Adipocyte (in vitro differentiated cells): ENCODE measurements around the gene DENND4A.

Experiments used
- DNase-seq: peaks from one replicate; pipeline ENCODE4 v3.0.0-alpha.2; 2015; ENCODE audit warnings: low read depth
- H3K27me3 ChIP-seq: replicated peaks from 2 replicates; pipeline ENCODE4 v1.7.0; 2013; ENCODE audit warnings: mild to moderate bottlenecking, low read length, moderate library complexity; ENCODE audit not compliant: control insufficient read depth, insufficient read depth
- H3K36me3 ChIP-seq: 2 replicates; pipeline ENCODE4 v1.7.0; 2013; ENCODE audit warnings: low read length, mild to moderate bottlenecking, moderate library complexity; ENCODE audit not compliant: control insufficient read depth, insufficient read depth, severe bottlenecking
- H3K4me1 ChIP-seq: 2 replicates; pipeline ENCODE4 v1.7.0; 2013; ENCODE audit warnings: mild to moderate bottlenecking, low read length, moderate library complexity; ENCODE audit not compliant: control insufficient read depth, insufficient read depth
- H3K4me3 ChIP-seq: 2 replicates; pipeline ENCODE4 v1.7.0; 2013; ENCODE audit warnings: mild to moderate bottlenecking, low read length, moderate library complexity
- H3K9ac ChIP-seq: 2 replicates; pipeline ENCODE4 v1.7.0; 2013; ENCODE audit warnings: mild to moderate bottlenecking, low read length, moderate library complexity
- H3K9me3 ChIP-seq: 2 replicates; pipeline ENCODE4 v1.7.0; 2013; ENCODE audit warnings: mild to moderate bottlenecking, low read length, moderate library complexity; ENCODE audit not compliant: control insufficient read depth

DENND4A gene

DNA sequence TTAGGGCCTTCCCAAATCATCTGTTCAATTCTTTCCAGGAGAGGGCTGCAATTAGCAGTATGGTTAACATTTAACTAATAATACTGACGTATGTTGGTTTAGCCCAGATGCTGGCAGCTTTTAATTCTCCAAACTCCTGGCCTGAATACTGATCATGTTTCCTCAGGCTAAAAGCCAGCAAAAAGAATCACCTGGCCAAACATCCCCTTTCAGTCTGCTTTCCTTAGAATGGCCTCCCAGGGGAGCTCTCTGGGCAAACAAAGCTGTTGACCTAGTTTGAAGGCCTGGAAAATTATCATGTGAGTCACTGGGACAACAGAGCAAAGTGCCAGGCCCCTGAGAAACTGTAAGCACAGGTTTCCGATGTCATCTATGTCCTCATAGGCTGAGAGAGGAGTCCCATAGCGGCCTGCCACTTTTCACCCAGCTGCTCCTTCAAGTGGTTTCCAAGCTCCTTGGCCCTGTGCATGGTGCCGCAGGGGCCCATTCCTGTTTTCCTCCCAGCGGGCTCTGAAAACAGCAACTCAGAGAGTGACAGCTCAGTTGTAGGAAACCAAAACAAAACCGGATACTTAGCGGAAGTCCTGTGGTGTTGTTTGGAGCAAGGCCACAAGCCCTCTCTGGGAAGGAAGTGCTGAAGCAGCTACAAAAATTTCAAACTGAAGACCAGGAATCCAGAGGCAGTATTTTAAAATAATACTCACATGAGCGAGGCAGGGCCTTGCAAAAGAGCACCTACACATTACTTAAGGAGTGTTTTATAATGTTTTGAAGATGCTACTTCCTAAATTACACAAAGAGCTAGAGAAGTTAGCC, 40.7 kb upstream of the DENND4A start:
- no peaks in the 10 kb centered on the region for H3K9me3 ChIP-seq
- no peaks in the 10 kb centered on the region for H3K36me3 ChIP-seq
- no peaks in the 10 kb centered on the region for H3K27me3 ChIP-seq
- peaks cover 24% of the 10 kb centered on the region for H3K4me1 ChIP-seq
- peak; percentile 97 for DNase-seq
- peak overlapping the region; percentile 78 for H3K9ac ChIP-seq
- H3K4me3 ChIP-seq = peak overlapping the region; percentile 71

DNA sequence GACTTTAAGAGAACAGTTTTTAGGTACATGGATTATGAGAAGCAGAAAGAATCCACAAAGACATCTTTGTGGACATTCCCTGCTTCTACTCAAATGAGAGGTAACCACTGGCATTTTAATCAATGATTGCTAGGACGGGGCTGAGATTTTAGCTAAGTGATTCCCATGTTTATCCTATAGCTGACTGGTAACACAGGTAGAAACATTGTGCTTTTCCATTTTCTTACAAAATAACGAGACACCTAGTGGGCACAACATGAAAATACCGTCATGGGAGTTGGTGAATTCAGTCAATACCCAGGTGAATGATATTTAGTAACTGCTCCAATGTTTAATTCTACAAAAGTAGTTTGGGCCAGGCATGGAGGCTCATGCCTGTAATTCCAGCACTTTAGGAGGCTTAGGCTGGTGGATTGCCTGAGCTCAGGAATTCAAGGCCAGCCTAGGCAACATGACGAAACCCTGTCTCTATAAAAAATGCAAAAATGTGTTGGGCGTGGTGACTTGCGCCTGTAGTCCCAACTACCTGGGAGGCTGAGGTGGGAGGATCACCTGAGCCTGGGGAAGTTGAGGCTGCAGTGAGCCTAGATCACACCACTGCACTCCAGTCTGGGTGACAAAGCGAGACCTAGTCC, 37.2 kb upstream of the DENND4A start:
- peak; percentile 54 for DNase-seq
- Histone ChIP-seq H3K36me3 (no peaks in the 10 kb centered on the region), H3K4me3 (no peak overlapping the region), H3K27me3 (no peaks in the 10 kb centered on the region), H3K9me3 (no peaks in the 10 kb centered on the region), H3K9ac (no peak overlapping the region), H3K4me1 (peaks cover 37% of the 10 kb centered on the region)

DNA sequence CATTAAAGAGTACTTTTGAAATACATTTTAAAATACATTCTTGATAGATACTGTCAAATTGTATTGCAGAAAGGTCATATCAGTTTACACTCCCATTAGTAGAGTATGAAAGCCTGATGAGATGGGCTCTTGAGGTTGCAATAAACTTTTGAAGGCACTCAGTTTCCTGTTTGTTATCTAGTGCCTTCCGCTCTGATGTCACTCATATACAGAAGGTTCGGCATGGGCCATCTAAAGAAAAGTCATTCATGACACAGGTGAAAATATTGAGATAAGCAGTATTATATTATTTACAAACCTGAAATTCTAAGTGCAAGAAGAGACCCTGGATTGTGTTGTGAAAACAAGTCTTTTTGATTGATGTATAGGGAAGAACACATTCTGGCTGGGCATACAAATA, 36.5 kb upstream of the DENND4A start:
- DNase-seq = no peak
- no peak overlapping the region for H3K9ac ChIP-seq

DNA sequence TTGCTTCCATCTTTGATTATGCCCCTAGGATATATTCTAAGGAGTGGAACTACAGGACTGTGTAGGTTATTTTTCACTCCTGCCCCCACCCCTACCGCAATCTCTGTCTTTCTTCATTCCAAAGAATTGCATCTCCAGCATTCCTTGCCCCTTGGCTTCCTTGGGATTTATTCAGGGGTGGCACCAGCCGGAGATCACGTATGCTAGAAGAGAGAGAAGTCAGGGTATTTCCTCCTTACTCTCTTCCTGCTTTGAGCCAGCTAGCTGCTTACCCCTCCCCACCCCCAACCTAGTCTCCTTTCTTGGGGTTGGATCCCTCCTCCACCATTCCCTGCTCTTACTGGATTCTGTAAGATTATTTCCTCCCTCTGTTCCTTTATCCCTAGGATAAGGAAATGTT, 35.0 kb upstream of the DENND4A start:
- Histone ChIP-seq H3K36me3 (no peaks in the 10 kb centered on the region), H3K9ac (no peak overlapping the region), H3K4me3 (no peak overlapping the region), H3K4me1 (peaks cover 17% of the 10 kb centered on the region), H3K9me3 (no peaks in the 10 kb centered on the region), H3K27me3 (no peaks in the 10 kb centered on the region)
- no peak for DNase-seq

More for the DNA sequence above, 36.5 kb upstream of the DENND4A start:
- H3K9me3 ChIP-seq = no peaks in the 10 kb centered on the region
- no peak overlapping the region for H3K4me3 ChIP-seq
- H3K36me3 ChIP-seq = no peaks in the 10 kb centered on the region
- H3K4me1 ChIP-seq = peaks cover 30% of the 10 kb centered on the region
- no peaks in the 10 kb centered on the region for H3K27me3 ChIP-seq

DNA sequence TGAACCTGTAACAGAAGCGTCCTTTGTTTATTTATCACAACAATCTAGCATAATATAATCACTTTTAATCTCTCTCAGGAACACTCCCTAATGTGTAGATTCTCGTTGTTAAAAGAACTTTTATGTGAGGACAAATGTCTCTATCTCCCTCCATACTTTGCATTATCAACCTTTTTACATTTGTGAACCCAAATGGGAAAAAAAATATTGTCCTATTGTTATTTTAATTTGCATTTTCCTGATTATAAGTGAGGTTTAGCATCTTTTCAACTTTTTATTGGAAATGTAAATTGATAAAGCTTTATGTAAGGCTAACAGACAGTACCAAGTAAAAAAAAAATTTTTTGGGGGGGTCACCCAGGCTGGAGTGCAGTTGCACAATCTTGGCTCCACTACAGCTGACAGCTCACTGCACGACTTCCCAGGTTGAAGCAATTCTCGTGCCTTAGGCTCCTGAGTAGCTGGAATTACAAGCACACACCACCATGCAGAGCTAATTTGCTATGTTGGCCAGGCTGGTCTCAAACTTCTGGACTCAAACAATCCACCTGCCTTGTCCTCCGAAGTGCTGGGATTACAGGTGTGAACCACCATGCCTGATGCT, 33.0 kb upstream of the DENND4A start:
- no peak overlapping the region for H3K9ac ChIP-seq
- H3K9me3 ChIP-seq = no peaks in the 10 kb centered on the region
- no peak overlapping the region for H3K4me3 ChIP-seq
- DNase-seq = peak; percentile 76
- H3K36me3 ChIP-seq = no peaks in the 10 kb centered on the region
- H3K4me1 ChIP-seq = peaks cover 14% of the 10 kb centered on the region
- H3K27me3 ChIP-seq = no peaks in the 10 kb centered on the region

DNA sequence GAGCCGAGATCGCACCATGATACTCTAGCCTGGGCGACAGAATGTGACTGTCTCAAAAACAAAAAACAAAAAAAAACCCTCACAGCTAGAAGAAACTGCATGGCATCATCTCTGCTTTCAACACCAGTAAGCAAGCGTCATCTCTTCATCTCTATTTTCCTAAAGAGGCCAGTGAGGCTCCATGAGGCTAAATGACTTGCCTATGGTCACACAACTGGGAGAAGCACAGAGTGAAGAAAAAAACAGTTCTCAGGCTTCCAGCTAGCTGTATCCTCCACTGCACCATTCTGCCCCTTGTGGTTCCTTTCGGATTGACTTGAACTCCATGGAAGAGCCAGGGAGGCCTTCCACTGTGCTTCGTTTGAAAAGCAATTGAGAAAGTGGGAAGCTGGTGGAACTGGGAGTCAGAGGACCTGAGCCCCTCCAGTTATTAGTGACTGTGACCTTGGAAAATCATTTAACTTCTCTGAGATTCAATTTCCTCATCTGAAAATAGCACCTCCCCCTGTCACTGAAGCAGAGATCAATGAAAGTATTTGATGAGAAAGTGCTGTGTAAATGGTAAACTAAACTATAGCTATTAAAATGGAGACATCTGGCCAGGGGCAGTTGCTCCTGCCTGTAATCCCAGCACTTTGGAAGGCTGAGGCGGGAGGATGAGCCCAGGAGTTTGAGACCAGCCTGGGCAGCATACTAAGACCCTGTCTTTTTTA, 32.1 kb upstream of the DENND4A start:
- H3K4me3 ChIP-seq = no peak overlapping the region
- no peaks in the 10 kb centered on the region for H3K36me3 ChIP-seq
- H3K4me1 ChIP-seq = peaks cover 14% of the 10 kb centered on the region
- no peak overlapping the region for H3K9ac ChIP-seq
- H3K9me3 ChIP-seq = no peaks in the 10 kb centered on the region
- H3K27me3 ChIP-seq = no peaks in the 10 kb centered on the region
- DNase-seq = peak; percentile 80

DNA sequence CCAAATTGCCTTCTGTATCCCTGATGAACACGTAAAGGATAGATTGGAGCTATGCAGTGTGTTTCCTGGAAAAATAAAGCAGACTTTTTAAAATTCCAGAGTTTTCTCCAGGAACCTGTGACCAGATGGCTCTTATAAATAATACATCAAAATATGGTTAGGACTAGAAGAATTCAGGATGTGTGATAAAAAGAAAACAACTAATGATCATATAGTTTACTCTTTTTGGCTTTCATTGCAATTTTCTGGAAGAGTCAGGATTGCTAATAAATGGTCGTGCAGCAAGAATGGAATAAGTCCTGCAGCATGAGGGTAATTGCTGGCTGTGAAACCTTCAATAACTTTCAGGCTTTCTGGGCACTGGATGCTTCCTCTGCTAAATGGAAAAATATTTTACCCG, 30.2 kb upstream of the DENND4A start:
- Histone ChIP-seq H3K4me1 (peaks cover 13% of the 10 kb centered on the region), H3K9me3 (no peaks in the 10 kb centered on the region), H3K36me3 (no peaks in the 10 kb centered on the region), H3K9ac (no peak overlapping the region), H3K4me3 (no peak overlapping the region), H3K27me3 (no peaks in the 10 kb centered on the region)
- DNase-seq = no peak

DNA sequence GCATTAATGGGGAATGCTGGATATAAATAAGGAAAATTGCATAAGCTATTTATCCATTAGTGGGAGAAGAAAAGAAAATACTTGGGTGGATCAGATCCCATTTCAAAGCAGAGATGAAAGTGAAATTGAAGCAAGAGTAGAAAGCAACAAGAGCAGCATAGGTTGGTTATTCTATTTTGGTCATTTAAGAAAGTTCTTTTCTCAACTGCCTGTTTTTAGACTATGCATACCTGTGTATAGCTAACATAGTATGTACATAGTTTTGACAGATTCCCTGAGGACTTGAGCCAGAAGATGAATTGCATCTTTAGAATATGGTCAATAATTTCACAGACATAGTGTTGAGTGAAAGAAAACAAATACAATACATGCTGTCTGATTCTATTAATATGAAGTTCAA, 29.0 kb upstream of the DENND4A start:
- no peaks in the 10 kb centered on the region for H3K27me3 ChIP-seq
- no peak overlapping the region for H3K4me3 ChIP-seq
- no peak overlapping the region for H3K9ac ChIP-seq
- H3K4me1 ChIP-seq = peaks cover 9% of the 10 kb centered on the region
- no peaks in the 10 kb centered on the region for H3K9me3 ChIP-seq
- DNase-seq = no peak
- H3K36me3 ChIP-seq = no peaks in the 10 kb centered on the region

DNA sequence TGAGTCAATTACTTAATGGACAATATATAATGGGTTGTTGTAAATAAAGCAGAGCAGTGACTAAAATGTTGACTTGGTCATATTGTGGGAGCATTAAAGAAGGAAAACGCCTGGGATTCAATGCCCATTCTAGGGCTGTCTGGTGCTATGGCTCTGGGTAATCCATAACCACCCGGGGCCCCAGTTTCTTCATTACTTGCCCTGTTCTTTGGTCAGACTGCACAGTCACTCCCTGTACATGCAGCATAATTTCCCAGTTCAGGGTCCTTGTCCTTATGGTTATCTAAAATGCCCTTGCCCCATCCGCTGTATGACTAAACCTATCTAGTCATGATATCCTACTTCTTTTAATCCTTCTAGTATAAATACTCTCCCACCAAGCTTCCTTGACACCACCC, 27.5 kb upstream of the DENND4A start:
- Histone ChIP-seq H3K9ac (no peak overlapping the region), H3K4me1 (no peaks in the 10 kb centered on the region), H3K4me3 (no peak overlapping the region), H3K36me3 (no peaks in the 10 kb centered on the region), H3K27me3 (no peaks in the 10 kb centered on the region), H3K9me3 (no peaks in the 10 kb centered on the region)
- DNase-seq = no peak

DNA sequence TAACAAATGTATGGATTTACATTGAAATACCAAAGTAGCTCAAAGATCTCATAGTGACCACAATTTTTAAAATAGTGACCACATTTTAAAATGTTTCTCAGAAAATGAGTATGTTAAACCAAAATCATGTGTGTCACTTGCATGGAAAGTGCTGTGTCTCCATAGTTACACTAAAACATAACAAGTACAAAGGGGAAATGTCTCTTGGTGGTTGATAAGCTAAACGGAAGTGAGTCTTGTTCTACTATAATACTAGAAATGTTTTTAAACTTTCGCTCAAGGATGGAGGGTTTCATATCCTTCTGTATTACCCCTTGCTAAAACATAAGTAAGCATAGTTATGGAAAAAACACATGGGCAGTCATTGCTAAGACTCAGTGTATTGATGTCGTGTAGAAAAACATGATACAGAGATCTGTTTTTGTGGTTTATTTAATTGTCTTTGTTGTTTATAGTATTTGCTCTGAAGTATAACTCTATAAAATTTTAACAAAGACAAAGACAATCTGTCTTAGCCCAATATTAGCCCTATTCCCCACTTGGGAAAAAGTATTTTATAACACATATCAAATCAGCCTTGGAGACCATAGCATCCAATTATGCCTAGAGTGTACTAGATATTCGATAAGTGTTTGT, 27.0 kb upstream of the DENND4A start:
- Histone ChIP-seq H3K9ac (no peak overlapping the region), H3K27me3 (no peaks in the 10 kb centered on the region), H3K9me3 (no peaks in the 10 kb centered on the region), H3K36me3 (no peaks in the 10 kb centered on the region), H3K4me3 (no peak overlapping the region), H3K4me1 (no peaks in the 10 kb centered on the region)
- DNase-seq = no peak

DNA sequence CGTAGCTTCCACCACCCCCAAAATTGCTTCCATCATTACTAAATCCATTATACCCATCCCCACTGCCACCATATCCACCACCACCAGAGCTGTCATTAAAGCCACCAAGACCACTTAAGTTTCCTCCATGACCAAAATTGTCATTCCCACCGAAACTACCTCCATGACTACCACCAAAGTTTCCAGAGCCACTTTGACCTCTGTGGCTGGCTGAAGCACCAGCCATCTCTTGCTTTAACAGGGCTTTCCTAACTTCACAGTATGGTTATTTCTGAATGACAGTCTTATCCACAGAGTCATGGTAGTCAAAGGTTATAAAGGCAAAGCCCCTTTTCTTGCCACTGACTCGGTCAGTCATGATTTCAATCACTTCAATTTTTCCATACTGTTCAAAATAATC, 24.3 kb upstream of the DENND4A start:
- Histone ChIP-seq H3K9me3 (peaks cover 9% of the 10 kb centered on the region), H3K4me1 (no peaks in the 10 kb centered on the region), H3K36me3 (no peaks in the 10 kb centered on the region), H3K9ac (no peak overlapping the region), H3K27me3 (no peaks in the 10 kb centered on the region), H3K4me3 (no peak overlapping the region)
- no peak for DNase-seq
